Astrocyte (in vitro differentiated cells and primary cell): Measurements from ENCODE around the gene PPP1R17. TPM values are rescaled to one million over a fixed set of nuclear protein-coding genes. Genes with fewer than 3 reads are reported as not detected.

ENCODE experiments used
- DNase-seq: peaks from one replicate; pipeline ENCODE4 v3.0.0-alpha.2; 2010; ENCODE audit warnings: low read depth
- FAIRE-seq: peaks from 2 replicates; lab custom pipeline; 2011; peaks lifted over from hg19 to GRCh38; lab: Jason Lieb, UNC
- H2AFZ ChIP-seq: 2 replicates; pipeline ENCODE4 v1.6.0; 2012; ENCODE audit warnings: low read depth, low read length, inconsistent platforms
- H3K27ac ChIP-seq: 2 replicates; pipeline ENCODE4 v1.5.1; 2011; ENCODE audit warnings: low read depth, low read length, inconsistent platforms
- H3K27me3 ChIP-seq: 2 replicates; pipeline ENCODE4 v1.6.0; 2011; ENCODE audit warnings: low read length, inconsistent platforms; ENCODE audit not compliant: insufficient read depth
- H3K36me3 ChIP-seq: 2 replicates; pipeline ENCODE4 v1.5.1; 2011; ENCODE audit warnings: low read length, inconsistent platforms; ENCODE audit not compliant: insufficient read depth
- H3K4me1 ChIP-seq: 2 replicates; pipeline ENCODE4 v1.5.1; 2011; ENCODE audit warnings: low read length, inconsistent platforms; ENCODE audit not compliant: insufficient read depth
- H3K4me2 ChIP-seq: 2 replicates; pipeline ENCODE4 v1.6.0; 2012; ENCODE audit warnings: low read length, inconsistent platforms
- H3K4me3 ChIP-seq: 2 replicates; pipeline ENCODE4 v1.5.1; 2011; ENCODE audit warnings: low read depth, mild to moderate bottlenecking, low read length, inconsistent platforms; ENCODE audit not compliant: insufficient read depth
- H3K79me2 ChIP-seq: 2 replicates; pipeline ENCODE4 v1.6.0; 2012; ENCODE audit warnings: mild to moderate bottlenecking, low read length, inconsistent platforms; ENCODE audit not compliant: insufficient read depth
- H3K9ac ChIP-seq: 2 replicates; pipeline ENCODE4 v1.6.0; 2012; ENCODE audit warnings: mild to moderate bottlenecking, low read length, inconsistent platforms
- H3K9me3 ChIP-seq: 2 replicates; pipeline ENCODE4 v1.5.1; 2012; ENCODE audit warnings: low read depth, mild to moderate bottlenecking, low read length, inconsistent platforms; ENCODE audit not compliant: insufficient read depth
- H4K20me1 ChIP-seq: 2 replicates; pipeline ENCODE4 v1.6.0; 2012; ENCODE audit warnings: low read length, inconsistent platforms; ENCODE audit not compliant: insufficient read depth
- H3K27ac Mint-ChIP-seq: one replicate; pipeline ENCODE4 v1.8.0; 2021; ENCODE audit warnings: mild to moderate bottlenecking, mixed read lengths; ENCODE audit not compliant: unreplicated experiment
- H3K27me3 Mint-ChIP-seq: one replicate; pipeline ENCODE4 v1.8.0; 2021; ENCODE audit warnings: low read depth, mixed read lengths; ENCODE audit not compliant: unreplicated experiment
- H3K36me3 Mint-ChIP-seq: one replicate; pipeline ENCODE4 v1.8.0; 2021; ENCODE audit warnings: low read depth, mixed read lengths; ENCODE audit not compliant: unreplicated experiment
- H3K4me1 Mint-ChIP-seq: one replicate; pipeline ENCODE4 v1.8.0; 2021; ENCODE audit warnings: low read depth, mixed read lengths; ENCODE audit not compliant: unreplicated experiment
- H3K4me3 Mint-ChIP-seq: one replicate; pipeline ENCODE4 v1.8.0; 2021; ENCODE audit warnings: mild to moderate bottlenecking, moderate library complexity, mixed read lengths; ENCODE audit not compliant: unreplicated experiment
- H3K9me3 Mint-ChIP-seq: one replicate; pipeline ENCODE4 v1.8.0; 2021; ENCODE audit warnings: mild to moderate bottlenecking, mixed read lengths; ENCODE audit not compliant: unreplicated experiment
- EZH2 ChIP-seq: IDR thresholded peaks from 2 replicates; pipeline ENCODE4 v1.6.1; 2012; ENCODE audit warnings: mild to moderate bottlenecking, low read length, inconsistent platforms; ENCODE audit not compliant: insufficient read depth
- total RNA-seq: library from RNA; stranded (reverse); gene quantifications from 2 replicates; pipeline ENCODE4 v1.2.1, GENCODE V29; 2021
- TF ChIP-seq, protein P1 (sequence below): IDR thresholded peaks from 2 replicates; pipeline ENCODE4 v1.5.1; 2011; ENCODE audit warnings: low read depth, mild to moderate bottlenecking, inconsistent platforms, low read length, moderate library complexity; ENCODE audit not compliant: insufficient read depth

The PPP1R17 gene
- total RNA-seq, 1 donor from 2014 or later: not detected

- no peaks in the 10 kb centered on the region for H3K4me1 Mint-ChIP-seq
- H3K27me3 ChIP-seq: no peaks in the 10 kb centered on the region
- peak; percentile 19 for DNase-seq
- H3K27ac ChIP-seq: no peak overlapping the region
- no peaks in the 10 kb centered on the region for H4K20me1 ChIP-seq
- H3K4me1 ChIP-seq: no peaks in the 10 kb centered on the region
- H3K9me3 Mint-ChIP-seq: no peaks in the 10 kb centered on the region
- no peaks in the 10 kb centered on the region for H3K27me3 Mint-ChIP-seq
- no peaks in the 10 kb centered on the region for H3K36me3 Mint-ChIP-seq
- FAIRE-seq: no peak
- H3K4me3 Mint-ChIP-seq: no peak overlapping the region
- H3K36me3 ChIP-seq: no peaks in the 10 kb centered on the region
- no peak overlapping the region for H2AFZ ChIP-seq
- H3K4me3 ChIP-seq: no peak overlapping the region
- no peak overlapping the region for H3K27ac Mint-ChIP-seq
- H3K4me2 ChIP-seq: no peak overlapping the region
- TF ChIP-seq, protein P1, sequence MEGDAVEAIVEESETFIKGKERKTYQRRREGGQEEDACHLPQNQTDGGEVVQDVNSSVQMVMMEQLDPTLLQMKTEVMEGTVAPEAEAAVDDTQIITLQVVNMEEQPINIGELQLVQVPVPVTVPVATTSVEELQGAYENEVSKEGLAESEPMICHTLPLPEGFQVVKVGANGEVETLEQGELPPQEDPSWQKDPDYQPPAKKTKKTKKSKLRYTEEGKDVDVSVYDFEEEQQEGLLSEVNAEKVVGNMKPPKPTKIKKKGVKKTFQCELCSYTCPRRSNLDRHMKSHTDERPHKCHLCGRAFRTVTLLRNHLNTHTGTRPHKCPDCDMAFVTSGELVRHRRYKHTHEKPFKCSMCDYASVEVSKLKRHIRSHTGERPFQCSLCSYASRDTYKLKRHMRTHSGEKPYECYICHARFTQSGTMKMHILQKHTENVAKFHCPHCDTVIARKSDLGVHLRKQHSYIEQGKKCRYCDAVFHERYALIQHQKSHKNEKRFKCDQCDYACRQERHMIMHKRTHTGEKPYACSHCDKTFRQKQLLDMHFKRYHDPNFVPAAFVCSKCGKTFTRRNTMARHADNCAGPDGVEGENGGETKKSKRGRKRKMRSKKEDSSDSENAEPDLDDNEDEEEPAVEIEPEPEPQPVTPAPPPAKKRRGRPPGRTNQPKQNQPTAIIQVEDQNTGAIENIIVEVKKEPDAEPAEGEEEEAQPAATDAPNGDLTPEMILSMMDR: no peak
- no peak for TF ChIP-seq EZH2
- no peaks in the 10 kb centered on the region for H3K9me3 ChIP-seq
- H3K9ac ChIP-seq: no peak overlapping the region
- no peaks in the 10 kb centered on the region for H3K79me2 ChIP-seq
Observed at GRCh38 chr7:31724696-31725095, 37.7 kb downstream of the PPP1R17 start.

GRCh38 chr7:31729195-31729804 lies 42.3 kb downstream of the PPP1R17 start:
- H3K36me3 ChIP-seq: no peaks in the 10 kb centered on the region
- H3K4me2 ChIP-seq: no peak overlapping the region
- H4K20me1 ChIP-seq: no peaks in the 10 kb centered on the region
- no peak overlapping the region for H3K27ac ChIP-seq
- no peaks in the 10 kb centered on the region for H3K9me3 ChIP-seq
- no peak overlapping the region for H3K4me3 Mint-ChIP-seq
- H3K27ac Mint-ChIP-seq: no peak overlapping the region
- H3K4me3 ChIP-seq: no peak overlapping the region
- H3K79me2 ChIP-seq: no peaks in the 10 kb centered on the region
- H3K9ac ChIP-seq: no peak overlapping the region
- no peaks in the 10 kb centered on the region for H3K36me3 Mint-ChIP-seq
- H2AFZ ChIP-seq: no peak overlapping the region
- no peaks in the 10 kb centered on the region for H3K4me1 ChIP-seq
- TF ChIP-seq, protein P1: no peak
- TF ChIP-seq EZH2: no peak
- no peaks in the 10 kb centered on the region for H3K9me3 Mint-ChIP-seq
- H3K4me1 Mint-ChIP-seq: no peaks in the 10 kb centered on the region
- no peak for FAIRE-seq
- no peaks in the 10 kb centered on the region for H3K27me3 Mint-ChIP-seq
- no peak for DNase-seq
- no peaks in the 10 kb centered on the region for H3K27me3 ChIP-seq

DNA sequence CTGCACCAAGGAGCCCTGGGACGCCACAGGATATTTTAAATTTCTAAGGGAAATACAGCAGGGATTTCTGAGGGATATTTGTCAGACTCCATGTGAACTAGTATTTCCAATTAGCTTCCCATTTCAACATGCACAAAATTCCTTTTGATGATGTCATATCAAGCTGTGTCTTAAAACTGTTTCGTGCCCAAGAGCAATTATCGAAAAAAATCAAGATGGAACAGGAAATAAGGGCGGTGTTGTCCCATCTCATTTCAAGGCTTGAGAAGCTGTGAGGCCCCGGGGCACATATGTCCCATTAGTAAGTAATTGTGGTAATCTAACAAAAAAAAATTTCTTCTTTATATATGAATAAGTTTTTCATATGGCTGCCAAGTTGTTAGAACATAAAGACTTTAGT lies 47.4 kb downstream of the PPP1R17 start:
- Histone ChIP-seq H3K4me2 (no peak overlapping the region), H3K27me3 (no peaks in the 10 kb centered on the region), H3K36me3 (no peaks in the 10 kb centered on the region), H3K27ac (no peak overlapping the region), H3K9me3 (no peaks in the 10 kb centered on the region), H3K4me3 (no peak overlapping the region), H3K79me2 (no peaks in the 10 kb centered on the region), H3K9ac (no peak overlapping the region), H3K4me1 (no peaks in the 10 kb centered on the region), H4K20me1 (no peaks in the 10 kb centered on the region), H2AFZ (no peak overlapping the region)
- FAIRE-seq (no peak), DNase-seq (no peak)
- no peak overlapping the region for H3K4me3 Mint-ChIP-seq
- H3K9me3 Mint-ChIP-seq: no peaks in the 10 kb centered on the region
- no peak for TF ChIP-seq EZH2
- TF ChIP-seq, protein P1: no peak
- H3K27me3 Mint-ChIP-seq: no peaks in the 10 kb centered on the region
- H3K36me3 Mint-ChIP-seq: no peaks in the 10 kb centered on the region
- no peaks in the 10 kb centered on the region for H3K4me1 Mint-ChIP-seq
- no peak overlapping the region for H3K27ac Mint-ChIP-seq
